HG02678 (cell line): ENCODE measurements around the gene SH3BP4.

Source experiments
- ATAC-seq: cut with Tn5 transposase; IDR thresholded peaks from one replicate; pipeline ENCODE4 v1.9.1; 2021; ENCODE audit warnings: mild to moderate bottlenecking, moderate library complexity; ENCODE audit not compliant: unreplicated experiment

The SH3BP4 gene

DNA sequence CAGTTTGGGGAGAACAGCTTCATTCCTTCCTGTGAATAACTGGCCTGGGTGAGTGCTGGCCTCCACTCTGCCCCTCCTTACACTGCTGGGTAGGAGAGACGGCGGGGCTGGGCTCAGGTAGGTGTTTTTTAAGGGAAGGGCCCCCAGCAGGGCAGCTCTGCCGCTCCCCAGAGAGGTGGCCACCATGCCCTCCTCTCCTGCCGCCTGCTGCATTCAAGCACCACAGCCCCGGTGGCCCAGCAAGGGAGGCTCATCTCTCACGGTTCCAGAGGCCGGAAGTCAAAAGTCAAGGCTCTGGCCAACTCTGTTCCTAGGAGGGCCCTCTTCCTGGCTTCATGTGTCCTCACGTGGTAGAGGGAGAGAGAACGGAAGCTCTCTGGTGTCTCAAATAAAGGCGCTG, 81.1 kb downstream of the SH3BP4 start:
- no peak for ATAC-seq

DNA sequence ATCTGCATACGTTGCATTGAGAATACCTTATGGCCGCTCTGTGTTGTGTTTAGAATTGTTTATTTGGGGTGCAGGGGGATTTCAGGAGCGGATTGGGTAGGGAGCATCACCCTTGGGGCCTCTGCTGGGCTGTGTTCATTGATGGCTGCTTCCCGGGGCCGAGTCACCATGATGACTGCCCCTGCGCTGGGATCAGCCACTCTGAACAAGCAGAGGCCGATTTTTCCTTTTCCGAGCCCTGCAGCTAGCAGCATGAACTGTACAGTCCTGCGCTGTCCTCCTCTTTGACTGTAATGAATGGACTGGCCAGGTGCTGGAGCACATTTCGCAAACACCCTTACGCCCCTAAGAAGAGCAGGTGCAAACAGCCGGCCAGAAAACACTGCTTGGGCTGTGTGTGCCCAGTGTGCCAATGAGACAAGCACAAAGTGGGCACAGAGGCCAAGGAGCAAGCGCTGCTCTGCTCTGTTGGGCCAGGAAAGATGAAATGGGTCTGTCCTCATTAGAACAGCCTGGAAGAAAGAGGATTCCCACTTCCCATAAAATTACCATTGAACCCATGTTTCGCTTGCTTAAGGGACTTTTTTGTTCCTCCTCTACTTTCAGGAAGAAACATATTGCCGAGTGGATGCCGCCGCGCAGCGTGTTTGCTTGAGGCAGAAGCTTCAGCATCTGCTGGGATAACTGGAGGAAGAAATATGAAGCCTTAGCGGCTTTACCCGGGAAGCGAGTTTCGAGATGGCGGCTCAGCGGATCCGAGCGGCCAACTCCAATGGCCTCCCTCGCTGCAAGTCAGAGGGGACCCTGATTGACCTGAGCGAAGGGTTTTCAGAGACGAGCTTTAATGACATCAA, 82.7 kb downstream of the SH3BP4 start:
- ATAC-seq, result no peak

DNA sequence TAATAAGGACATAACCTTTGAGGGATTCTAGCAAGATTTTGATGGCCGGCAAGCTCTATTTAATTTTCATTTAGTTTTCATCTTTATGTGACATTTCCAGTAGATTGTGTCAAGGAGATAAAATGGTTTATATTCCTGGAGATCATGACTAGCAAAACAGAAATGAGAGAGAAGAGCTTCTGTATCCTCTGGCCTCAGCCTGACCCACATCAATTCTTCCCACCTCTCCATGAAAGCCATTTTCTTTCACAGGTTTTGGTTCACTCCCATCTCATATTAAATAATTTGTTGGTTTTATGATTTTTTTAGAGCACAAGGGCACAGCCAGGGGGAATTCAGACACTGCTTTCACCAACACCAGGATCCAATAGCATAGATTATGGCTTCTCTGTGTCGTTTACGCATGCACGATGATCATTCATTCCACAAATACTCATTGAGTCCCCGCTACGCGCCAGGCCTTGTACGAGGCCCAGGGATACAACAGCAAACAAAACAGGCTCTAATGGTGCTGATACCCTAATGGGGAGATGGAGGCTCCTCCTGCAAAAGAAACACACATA, 85.9 kb downstream of the SH3BP4 start:
- ATAC-seq, result no peak

DNA sequence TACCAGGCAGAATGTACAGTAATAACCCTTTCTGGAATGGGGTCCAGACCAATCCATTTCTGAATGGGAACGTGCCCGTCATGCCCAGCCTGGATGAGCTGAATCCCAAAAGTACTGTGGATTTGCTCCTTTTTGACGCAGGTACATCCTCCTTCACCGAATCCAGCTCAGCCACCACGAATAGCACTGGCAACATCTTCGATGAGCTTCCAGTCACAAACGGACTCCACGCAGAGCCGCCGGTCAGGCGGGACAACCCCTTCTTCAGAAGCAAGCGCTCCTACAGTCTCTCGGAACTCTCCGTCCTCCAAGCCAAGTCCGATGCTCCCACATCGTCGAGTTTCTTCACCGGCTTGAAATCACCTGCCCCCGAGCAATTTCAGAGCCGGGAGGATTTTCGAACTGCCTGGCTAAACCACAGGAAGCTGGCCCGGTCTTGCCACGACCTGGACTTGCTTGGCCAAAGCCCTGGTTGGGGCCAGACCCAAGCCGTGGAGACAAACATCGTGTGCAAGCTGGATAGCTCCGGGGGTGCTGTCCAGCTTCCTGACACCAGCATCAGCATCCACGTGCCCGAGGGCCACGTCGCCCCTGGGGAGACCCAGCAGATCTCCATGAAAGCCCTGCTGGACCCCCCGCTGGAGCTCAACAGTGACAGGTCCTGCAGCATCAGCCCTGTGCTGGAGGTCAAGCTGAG, 89.6 kb downstream of the SH3BP4 start:
- ATAC-seq, result no peak

DNA sequence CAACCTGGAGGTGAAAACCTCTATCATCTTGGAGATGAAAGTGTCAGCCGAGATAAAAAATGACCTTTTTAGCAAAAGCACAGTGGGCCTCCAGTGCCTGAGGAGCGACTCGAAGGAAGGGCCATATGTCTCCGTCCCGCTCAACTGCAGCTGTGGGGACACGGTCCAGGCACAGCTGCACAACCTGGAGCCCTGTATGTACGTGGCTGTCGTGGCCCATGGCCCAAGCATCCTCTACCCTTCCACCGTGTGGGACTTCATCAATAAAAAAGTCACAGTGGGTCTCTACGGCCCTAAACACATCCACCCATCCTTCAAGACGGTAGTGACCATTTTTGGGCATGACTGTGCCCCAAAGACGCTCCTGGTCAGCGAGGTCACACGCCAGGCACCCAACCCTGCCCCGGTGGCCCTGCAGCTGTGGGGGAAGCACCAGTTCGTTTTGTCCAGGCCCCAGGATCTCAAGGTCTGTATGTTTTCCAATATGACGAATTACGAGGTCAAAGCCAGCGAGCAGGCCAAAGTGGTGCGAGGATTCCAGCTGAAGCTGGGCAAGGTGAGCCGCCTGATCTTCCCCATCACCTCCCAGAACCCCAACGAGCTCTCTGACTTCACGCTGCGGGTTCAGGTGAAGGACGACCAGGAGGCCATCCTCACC, 90.2 kb downstream of the SH3BP4 start:
- ATAC-seq, result no peak

DNA sequence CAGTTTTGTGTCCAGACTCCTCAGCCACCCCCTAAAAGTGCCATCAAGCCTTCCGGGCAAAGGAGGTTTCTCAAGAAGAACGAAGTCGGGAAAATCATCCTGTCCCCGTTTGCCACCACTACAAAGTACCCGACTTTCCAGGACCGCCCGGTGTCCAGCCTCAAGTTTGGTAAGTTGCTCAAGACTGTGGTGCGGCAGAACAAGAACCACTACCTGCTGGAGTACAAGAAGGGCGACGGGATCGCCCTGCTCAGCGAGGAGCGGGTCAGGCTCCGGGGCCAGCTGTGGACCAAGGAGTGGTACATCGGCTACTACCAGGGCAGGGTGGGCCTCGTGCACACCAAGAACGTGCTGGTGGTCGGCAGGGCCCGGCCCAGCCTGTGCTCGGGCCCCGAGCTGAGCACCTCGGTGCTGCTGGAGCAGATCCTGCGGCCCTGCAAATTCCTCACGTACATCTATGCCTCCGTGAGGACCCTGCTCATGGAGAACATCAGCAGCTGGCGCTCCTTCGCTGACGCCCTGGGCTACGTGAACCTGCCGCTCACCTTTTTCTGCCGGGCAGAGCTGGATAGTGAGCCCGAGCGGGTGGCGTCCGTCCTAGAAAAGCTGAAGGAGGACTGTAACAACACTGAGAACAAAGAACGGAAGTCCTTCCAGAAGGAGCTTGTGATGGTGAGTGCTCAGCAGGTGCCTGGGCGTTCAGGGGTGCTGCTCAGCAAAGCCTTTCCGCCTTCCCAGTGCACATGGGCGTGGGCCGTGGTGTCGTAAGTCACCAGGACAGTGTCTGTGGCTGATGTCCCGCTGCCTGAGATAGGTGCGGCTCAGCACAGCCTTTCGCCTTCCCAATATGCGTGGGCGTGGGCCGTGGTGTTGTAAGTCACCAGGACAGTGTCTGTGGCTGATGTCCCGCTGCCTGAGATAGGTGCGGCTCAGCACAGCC, 91.0 kb downstream of the SH3BP4 start:
- no peak for ATAC-seq

DNA sequence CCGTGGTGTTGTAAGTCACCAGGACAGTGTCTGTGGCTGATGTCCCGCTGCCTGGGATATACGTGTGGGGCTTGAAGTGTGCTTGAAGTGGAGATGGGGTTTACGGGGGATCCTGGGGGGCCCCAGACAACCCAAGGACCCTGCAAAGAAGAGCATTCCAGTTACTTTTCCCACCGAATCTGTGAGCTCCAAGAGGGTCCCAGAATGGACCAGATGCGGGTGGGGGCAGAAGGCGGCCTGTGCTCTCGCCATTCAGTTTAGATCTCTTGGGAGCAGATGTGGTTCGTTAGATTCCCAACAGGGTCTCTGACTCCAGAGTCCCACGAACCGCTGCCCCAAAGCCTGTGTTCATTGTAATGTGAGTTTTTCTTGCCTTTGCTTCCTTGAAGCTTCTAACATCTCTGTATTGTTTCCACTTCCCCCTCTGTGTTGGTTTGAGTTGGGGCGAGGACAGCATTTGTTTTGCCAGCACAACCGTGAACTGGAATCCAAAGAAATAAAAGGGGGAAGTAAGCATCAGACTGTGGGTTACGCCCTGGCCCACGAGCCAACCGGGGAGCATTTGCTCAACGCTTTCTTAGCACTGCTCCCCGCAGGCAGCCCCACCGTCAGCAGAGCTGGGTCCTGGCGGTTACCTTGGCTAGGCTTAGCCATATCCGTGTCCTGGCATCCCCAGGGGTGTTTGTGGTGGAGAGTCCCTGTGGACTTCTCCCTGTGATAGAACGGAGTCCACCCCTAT, 92.1 kb downstream of the SH3BP4 start:
- ATAC-seq, result no peak

DNA sequence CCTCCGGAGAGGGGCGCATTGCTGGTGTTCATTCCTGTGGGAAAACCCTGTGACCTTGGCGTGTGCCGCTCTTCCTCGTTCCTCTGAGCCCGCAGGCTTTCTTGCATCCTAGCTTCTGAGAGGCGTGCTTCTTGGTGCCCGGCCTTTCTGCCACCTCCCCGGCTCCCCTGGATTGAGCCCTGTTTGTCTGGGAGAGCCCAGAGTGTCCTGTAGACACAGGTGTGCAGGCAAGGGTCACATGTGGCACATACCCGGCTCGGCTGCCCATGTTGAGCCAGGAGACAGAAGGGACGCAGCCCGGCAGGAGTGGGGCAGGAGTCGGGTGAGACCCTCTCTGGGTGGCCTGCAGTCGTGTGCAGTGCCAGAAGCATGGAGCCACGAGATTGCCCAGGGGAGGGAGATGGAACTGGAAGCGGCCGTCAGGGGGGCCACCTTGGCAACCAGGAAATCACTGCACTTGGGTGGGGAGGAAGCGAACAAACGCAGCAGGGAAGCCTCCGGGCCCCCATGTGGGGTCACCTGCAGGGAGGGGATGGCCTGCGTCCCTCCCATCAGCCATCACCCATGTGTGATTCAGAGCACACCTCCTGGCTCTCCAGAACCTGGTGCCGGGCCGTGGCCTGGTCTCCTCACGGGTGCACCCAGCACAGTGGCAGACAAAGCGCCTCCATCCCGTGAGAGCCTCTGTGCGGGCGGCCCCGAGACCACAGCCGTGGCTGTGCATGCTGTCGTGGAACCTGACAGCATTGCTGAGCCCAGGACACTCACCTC, 92.9 kb downstream of the SH3BP4 start:
- ATAC-seq, result peak; percentile 28

DNA sequence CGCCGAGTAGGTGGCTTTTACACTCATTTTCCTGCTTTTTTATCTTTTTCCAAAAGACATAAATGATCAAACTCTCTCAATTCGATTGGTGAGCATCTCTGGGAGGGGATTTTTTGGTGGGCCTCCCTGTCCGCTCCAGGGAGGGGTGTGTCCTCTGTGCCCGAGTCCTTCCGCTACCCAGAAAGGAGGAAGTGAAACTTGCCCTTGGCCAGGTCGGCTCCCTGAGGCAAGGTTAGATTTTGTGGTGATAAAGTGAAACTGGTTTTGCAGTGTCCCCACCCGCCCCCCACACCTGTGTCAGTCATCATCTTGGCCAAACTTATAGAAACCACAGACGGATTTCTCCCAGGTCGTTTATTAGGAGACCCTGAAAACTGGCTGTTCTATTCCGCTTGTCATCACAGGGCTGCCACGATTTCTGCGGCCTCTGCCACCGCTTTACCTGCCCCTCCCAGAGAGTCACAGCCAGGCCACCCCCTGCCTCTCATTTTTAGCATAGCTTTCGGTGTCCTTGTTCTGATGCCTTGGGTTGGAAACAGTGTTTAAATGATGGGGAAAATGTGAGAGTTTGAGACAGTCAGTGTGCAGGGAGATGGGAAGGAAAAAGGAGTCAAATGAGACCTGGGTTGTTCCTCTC, 93.6 kb downstream of the SH3BP4 start:
- peak; percentile 92 for ATAC-seq

DNA sequence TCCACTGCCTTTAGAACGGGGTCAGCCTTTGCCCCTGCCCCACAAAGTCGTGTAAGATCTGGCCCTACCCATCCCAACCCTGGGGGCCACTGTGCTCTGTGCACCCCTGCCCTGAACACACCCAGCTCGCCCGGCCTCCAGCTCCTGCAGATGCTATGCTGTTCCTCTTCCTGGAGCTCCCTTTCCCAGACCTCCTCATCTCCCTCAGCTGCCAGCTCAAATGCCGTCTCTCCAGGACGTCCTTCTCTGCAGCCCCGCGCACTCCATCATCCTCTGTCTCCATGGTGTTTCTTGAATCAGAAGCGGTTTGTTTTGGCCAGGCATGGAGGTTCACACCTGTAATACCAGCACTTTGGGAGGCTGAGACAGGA, 94.1 kb downstream of the SH3BP4 start:
- no peak for ATAC-seq

DNA sequence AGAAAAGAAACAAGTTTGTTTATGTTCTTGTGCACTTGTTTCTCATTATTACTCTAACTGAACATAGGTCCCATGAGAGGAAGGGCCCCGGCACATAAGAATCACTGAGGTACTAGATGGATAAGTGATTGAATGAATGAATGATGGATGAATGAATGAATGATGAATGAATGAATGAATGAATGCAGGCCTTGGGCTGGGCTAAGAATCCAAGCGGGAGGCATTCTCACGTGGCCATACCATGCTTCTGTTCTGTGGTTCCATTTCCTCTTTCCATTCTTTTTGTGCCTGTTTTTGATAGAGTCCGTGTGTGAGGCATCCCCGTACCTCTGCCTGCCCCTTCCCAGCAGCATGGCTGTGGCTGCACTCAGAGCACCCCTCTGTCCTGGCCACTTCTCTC, 94.8 kb downstream of the SH3BP4 start:
- ATAC-seq, result no peak

DNA sequence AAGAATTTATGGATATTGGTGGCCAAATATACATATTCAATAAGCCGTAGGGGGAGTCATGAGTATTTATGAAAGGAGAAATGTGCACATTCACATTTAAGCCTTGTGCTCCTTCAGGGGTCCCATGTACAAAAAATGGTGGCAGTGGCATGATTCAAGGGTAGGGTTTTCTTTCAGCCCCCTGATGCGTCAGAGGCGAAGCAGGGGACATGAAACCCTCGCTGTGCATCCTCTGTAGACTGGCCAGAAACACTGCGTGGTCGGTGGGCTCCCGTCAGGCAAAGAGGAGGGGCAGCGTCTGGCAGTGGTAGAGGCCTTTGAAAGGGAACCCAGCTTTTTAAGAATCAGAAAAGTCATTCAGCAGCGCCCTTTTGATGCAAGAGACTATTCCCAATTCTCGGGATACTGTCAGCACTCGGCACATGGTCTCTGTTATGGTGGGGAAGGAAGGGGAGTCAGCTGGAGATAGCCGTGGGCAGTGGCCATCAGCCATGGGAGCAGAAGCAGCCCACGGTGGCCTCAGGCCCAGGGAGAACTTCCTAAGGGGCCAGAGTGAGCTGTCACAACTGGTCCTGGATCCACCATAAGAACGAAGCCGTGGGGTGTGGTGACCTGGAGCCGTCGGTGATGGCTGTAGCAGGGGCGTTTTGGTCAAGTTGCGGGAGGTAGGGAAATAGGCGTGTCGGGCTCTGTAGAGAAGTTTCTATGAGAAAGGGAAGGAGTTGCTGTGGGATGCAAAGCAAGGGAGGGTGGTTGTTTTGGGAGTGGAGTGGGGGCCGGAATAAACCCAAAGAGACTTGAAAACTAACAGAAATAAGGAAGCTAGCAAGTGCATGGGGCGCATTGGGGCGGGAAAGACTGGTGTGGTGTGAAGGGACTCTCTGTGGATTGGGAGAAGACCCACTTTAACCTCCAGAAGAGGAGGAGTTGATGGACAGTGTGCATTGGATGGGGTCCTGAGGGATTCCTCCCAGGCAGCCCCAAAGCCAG, 95.6 kb downstream of the SH3BP4 start:
- no peak for ATAC-seq

DNA sequence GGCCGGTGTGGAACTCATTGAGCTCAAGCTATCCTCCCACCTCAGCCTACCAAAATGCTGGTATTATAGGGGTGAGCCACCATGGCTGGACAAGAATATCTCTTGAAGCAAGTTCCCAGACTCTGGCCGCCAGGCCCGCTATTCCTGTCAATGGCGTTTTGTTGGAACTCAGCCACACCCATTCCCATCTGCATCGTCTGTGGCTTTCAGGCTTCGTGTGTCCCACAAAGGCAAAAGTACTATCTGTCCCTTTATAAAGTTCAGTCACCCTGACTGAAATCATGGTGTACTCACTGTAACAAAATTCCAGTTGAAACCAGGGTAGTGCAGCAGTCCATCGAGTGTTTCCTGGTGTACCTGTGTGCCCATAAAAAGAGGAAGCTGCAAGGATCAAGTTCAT, 96.7 kb downstream of the SH3BP4 start:
- no peak for ATAC-seq

DNA sequence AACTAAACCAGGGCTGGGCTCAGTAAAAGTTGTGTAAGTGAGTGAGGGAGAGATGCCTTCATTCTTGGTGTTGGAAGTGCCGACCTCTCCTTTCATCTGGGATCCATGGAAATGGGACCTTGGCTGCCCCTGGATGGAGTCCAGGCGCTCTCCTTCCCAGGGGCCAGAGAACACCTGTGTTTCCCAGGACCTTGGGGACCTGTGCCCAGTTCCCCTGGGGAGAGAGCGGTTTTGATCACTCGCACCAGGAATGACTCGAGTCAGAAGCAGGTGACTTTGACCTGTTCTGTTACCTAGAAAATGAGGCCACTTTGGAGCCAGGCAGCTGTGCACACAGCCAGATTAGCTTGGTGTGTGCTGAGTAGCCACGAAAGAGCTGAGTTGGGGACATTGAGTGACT, 97.3 kb downstream of the SH3BP4 start:
- no peak for ATAC-seq

DNA sequence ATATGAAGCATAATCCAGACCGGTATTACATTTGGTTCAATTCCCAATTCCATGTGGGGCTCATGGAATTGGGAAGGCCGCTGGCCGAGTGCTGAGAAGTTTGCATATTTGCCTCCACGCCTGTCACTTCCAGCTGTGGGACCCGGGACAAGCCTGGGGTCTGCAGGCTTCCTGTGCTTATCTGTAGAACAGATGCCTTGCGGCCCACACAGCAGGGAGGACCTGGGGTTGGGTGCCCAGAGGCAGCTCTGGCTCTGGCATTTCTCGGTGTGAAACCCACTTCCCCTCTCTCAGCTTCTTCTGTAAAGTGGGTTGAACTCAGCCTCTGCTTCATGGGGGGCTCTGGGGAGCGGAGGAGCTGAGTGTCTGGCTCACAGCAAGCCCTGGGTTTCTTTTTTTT, 97.9 kb downstream of the SH3BP4 start:
- ATAC-seq, result no peak

DNA sequence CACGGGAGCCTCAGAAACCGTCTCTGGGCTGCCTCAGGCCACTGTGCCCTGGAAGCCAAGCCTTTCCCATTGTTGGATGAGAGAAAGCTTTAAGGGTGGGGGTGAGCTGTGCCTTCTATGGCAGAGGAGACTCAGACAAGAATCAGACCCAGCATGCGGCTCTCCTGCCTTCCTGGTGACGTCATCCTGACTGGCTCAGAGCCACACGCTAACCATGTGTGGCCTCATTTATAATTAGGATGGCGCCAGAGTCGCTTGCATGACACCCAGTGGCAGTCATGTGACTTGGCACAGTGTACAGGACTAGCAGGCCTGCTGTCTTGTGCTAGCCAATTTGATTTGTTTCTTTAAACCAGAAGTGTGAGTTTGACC, 99.1 kb downstream of the SH3BP4 start:
- ATAC-seq, result no peak

DNA sequence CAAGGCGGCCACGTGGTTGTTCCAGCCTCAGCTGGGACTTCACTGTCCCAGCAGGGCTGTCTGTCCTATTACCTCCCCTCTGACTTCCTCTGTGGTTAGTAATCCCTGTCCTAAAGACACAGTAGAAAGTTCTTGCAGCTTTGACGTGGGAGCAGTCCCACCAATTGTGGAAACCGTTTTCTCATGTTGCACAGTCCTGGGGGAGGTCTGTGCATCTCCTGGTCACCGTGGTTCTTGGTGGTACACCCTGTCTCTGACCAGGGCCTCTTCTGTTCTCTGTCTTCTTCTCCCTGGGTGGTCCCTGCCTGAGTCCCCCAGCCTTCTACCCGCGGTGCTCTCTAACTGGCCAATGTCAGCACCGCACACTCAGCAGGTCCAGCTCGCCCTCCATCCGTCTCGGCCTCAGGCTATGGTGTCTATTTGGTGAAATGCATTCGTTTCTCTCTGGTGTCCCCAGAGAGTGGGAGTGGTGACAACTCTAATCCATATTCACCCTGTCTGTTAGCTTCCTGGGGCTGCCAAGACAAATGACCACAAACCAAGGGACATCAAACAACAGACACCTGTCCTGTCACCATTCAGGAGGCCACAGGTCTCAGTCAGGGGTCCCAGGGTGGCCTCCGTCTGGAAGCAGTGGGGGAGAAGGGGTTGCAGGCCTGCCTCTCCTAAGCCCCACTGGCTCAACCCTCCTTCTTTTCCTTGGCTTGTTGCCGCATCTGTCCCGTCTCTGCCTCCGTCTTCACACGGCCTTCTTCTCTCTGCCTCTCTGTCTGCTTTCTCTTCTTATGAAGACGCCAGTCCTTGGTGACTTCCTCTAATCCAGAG, 99.8 kb downstream of the SH3BP4 start:
- no peak for ATAC-seq
